Esophagus muscularis mucosa (tissue), 4 donors: Measurements from ENCODE around the gene FAM78B. TPM values are rescaled to one million over a fixed set of nuclear protein-coding genes. Genes with fewer than 3 reads are reported as not detected.

Source experiments
- DNase-seq: peaks from one replicate; pipeline ENCODE4 v3.0.0-alpha.2; 2017; ENCODE audit errors: extremely low spot score
- H3K27ac ChIP-seq, 4 donors: fragments of 200-600 bp; sonication (generic); replicated peaks in 1 of 4; 1 replicate in 3 of 4; 2 replicates in 1 of 4; pipeline ENCODE4 v1.5.1; 2016 to 2019; ENCODE audit warnings: mild to moderate bottlenecking in 1 of 4
- H3K27me3 ChIP-seq, 4 donors: fragments of 200-600 bp; sonication (generic); one replicate each; pipeline versions ENCODE4 v1.5.1 to v1.6.0; 2016 to 2019
- H3K36me3 ChIP-seq, 4 donors: fragments of 200-600 bp; sonication (generic); one replicate each; pipeline ENCODE4 v1.5.1; 2016 to 2019
- H3K4me1 ChIP-seq, 4 donors: fragments of 200-600 bp; sonication (generic); one replicate each; pipeline ENCODE4 v1.5.1; 2016 to 2019
- H3K4me3 ChIP-seq, 4 donors: fragments of 200-600 bp; sonication (generic); 1 replicate in 2 of 4; 2 replicates in 2 of 4; pipeline ENCODE4 v1.5.1; 2016 to 2019; ENCODE audit warnings: mild to moderate bottlenecking in 4 of 4, moderate library complexity in 1 of 4
- H3K9me3 ChIP-seq, 4 donors: fragments of 200-600 bp; sonication (generic); 1 replicate in 3 of 4; 2 replicates in 1 of 4; pipeline ENCODE4 v1.5.1; 2016 to 2019
- CTCF ChIP-seq, 3 experiments: fragments of 200-600 bp in 2 of 3; fragments of 450-650 bp in 1 of 3; sonication (generic) in 2 of 3; IDR thresholded peaks; one replicate each; pipeline ENCODE4 v1.5.1; 2017 to 2019; ENCODE audit warnings: antibody characterized with exemption in 3 of 3, mild to moderate bottlenecking in 2 of 3, moderate library complexity in 1 of 3
- EP300 ChIP-seq: sonication (generic); formaldehyde crosslinking; IDR thresholded peaks from one replicate; pipeline ENCODE4 v1.6.1; 2017; ENCODE audit warnings: antibody characterized with exemption
- POLR2A ChIP-seq: fragments of 450-650 bp; IDR thresholded peaks from one replicate; pipeline ENCODE4 v1.6.1; 2017; ENCODE audit warnings: antibody characterized with exemption, moderate library complexity, mild to moderate bottlenecking, low read depth
- POLR2AphosphoS5 ChIP-seq, 2 donors: sonication (generic); formaldehyde crosslinking; IDR thresholded peaks; one replicate each; pipeline ENCODE4 v1.6.1; 2017; ENCODE audit warnings: antibody characterized with exemption in 2 of 2
- WGBS: methylation state at CpG from one replicate; pipeline ENCODE4 v1.1.5; 2018; 5-methylcytosine and 5-hydroxymethylcytosine counted together
- intact Hi-C: fragments of 100-400 bp; cut with DNase I; formaldehyde crosslinking; loops from one replicate; pipeline ENCODE4 v1.15.1; 2023
- total RNA-seq, 4 donors: library from RNA; depleted of rRNA; stranded (reverse); fragments of >200 nt; gene quantifications; one replicate each; pipeline versions ENCODE4 v1.1.0 to v1.2.1, GENCODE V29; 2016

Gene FAM78B
- total RNA-seq, 4 donors from 2014 or later = 0.50 to 2.0 (median 1.3) TPM

GRCh38 chr1:166079276-166079675 is 87.5 kb downstream of the FAM78B start:
- TF ChIP-seq POLR2A = no peak
- TF ChIP-seq POLR2AphosphoS5 (IDR thresholded peaks at IDR 0.05) = no peak
- TF ChIP-seq EP300 = no peak
- TF ChIP-seq CTCF (IDR thresholded peaks at IDR 0.05) = no peak
- Histone ChIP-seq H3K27ac (no peak overlapping the region), H3K9me3 (no peaks in the 10 kb centered on the region), H3K4me3 (no peak overlapping the region), H3K36me3 (no peaks in the 10 kb centered on the region), H3K4me1 (peaks cover 3 to 13% (median 8%) of the 10 kb centered on the region in 4 donors), H3K27me3 (no peaks in the 10 kb centered on the region)
- no peak for DNase-seq
- WGBS = 80% methylated on average over 2 of the region's 2 CpGs
- intact Hi-C loops = no loop called here

- intact Hi-C loops = no loop called here
- H3K27ac ChIP-seq = no peak overlapping the region
- DNase-seq = no peak
- H3K36me3 ChIP-seq = no peaks in the 10 kb centered on the region
- H3K9me3 ChIP-seq = no peaks in the 10 kb centered on the region
- no peaks in the 10 kb centered on the region for H3K27me3 ChIP-seq
- H3K4me3 ChIP-seq = no peak overlapping the region
- WGBS = 64% methylated on average over 3 of the region's 3 CpGs
- no peaks in the 10 kb centered on the region for H3K4me1 ChIP-seq
- TF ChIP-seq POLR2A (no peak), EP300 (no peak), CTCF (IDR thresholded peaks at IDR 0.05) (no peak), POLR2AphosphoS5 (IDR thresholded peaks at IDR 0.05) (no peak)
Measured at GRCh38 chr1:166073489-166073888, 93.3 kb downstream of the FAM78B start.

GRCh38 chr1:166069390-166069789 is 97.4 kb downstream of the FAM78B start:
- intact Hi-C loops = no loop called here
- Histone ChIP-seq H3K9me3 (no peaks in the 10 kb centered on the region), H3K27me3 (no peaks in the 10 kb centered on the region), H3K27ac (no peak overlapping the region), H3K4me3 (no peak overlapping the region), H3K36me3 (no peaks in the 10 kb centered on the region), H3K4me1 (no peaks in the 10 kb centered on the region)
- TF ChIP-seq CTCF (IDR thresholded peaks at IDR 0.05) (no peak), POLR2A (no peak), POLR2AphosphoS5 (IDR thresholded peaks at IDR 0.05) (no peak), EP300 (no peak)
- WGBS = 38% methylated on average over 2 of the region's 2 CpGs
- DNase-seq = no peak

DNA sequence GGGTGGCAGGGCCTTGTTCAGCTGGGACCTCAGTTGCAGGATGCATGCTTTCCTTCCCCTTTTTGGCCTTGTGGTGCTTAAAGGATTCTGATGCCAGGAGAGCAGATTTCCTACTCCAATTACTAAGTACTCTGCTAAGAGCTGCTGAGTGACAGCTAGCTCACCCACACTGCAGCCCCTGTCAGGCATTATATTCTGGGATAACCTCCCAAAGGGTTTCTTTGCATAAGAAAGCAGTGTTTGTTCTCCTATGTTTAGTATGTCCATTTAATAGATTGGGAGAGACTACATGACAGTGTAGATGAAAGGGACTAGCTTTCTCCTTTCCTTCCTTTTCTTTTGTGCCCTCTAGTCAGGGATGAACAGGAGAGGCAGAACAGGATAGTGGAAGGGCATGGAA is 100.7 kb downstream of the FAM78B start:
- no peak for DNase-seq
- TF ChIP-seq POLR2A = no peak
- TF ChIP-seq CTCF (IDR thresholded peaks at IDR 0.05) = no peak
- no peak for TF ChIP-seq EP300
- TF ChIP-seq POLR2AphosphoS5 (IDR thresholded peaks at IDR 0.05) = no peak
- H3K4me1 ChIP-seq = no peaks in the 10 kb centered on the region
- H3K27me3 ChIP-seq = no peaks in the 10 kb centered on the region
- no peaks in the 10 kb centered on the region for H3K9me3 ChIP-seq
- H3K36me3 ChIP-seq = no peaks in the 10 kb centered on the region
- intact Hi-C loops = no loop called here
- H3K27ac ChIP-seq = no peak overlapping the region
- H3K4me3 ChIP-seq = no peak overlapping the region

- WGBS = 92% methylated on average over 1 of the region's 1 CpG
- no peak overlapping the region for H3K27ac ChIP-seq
- TF ChIP-seq EP300 (no peak), CTCF (IDR thresholded peaks at IDR 0.05) (no peak), POLR2A (no peak), POLR2AphosphoS5 (IDR thresholded peaks at IDR 0.05) (no peak)
- no peak for DNase-seq
- no peaks in the 10 kb centered on the region for H3K36me3 ChIP-seq
- H3K27me3 ChIP-seq = no peaks in the 10 kb centered on the region
- H3K9me3 ChIP-seq = no peaks in the 10 kb centered on the region
- intact Hi-C loops = no loop called here
- H3K4me3 ChIP-seq = no peak overlapping the region
- no peaks in the 10 kb centered on the region for H3K4me1 ChIP-seq
Measured at GRCh38 chr1:166064951-166065350, 101.8 kb downstream of the FAM78B start.
